Thoracic aorta (tissue), 2 donors: Measurements from ENCODE around the gene SLC5A11. TPM values are rescaled to one million over a fixed set of nuclear protein-coding genes. Genes with fewer than 3 reads are reported as not detected.

ENCODE experiments used
- ATAC-seq: fragments of 150-250 bp; one replicate; pipeline ENCODE4 v1.8.0; 2017; ENCODE audit warnings: low read depth; ENCODE audit not compliant: insufficient number of reproducible peaks, low FRiP score
- DNase-seq: peaks from one replicate; pipeline ENCODE4 v3.0.0-alpha.2; 2020; ENCODE audit warnings: low spot score
- H3K27ac ChIP-seq, 2 donors: fragments of 200-600 bp; sonication (generic); 1 replicate in 1 of 2; 2 replicates in 1 of 2; pipeline ENCODE4 v1.5.1; 2016; ENCODE audit warnings: mild to moderate bottlenecking in 2 of 2, moderate library complexity in 2 of 2
- H3K27me3 ChIP-seq: fragments of 200-600 bp; sonication (generic); replicated peaks from 2 replicates; pipeline ENCODE4 v1.6.0; 2016; ENCODE audit warnings: mild to moderate bottlenecking; ENCODE audit not compliant: insufficient read depth
- H3K36me3 ChIP-seq: fragments of 200-600 bp; sonication (generic); one replicate; pipeline ENCODE4 v1.5.1; 2016
- H3K4me1 ChIP-seq, 2 donors: fragments of 200-600 bp; sonication (generic); 1 replicate in 1 of 2; 2 replicates in 1 of 2; pipeline versions ENCODE4 v1.5.1 to v1.6.0; 2016; ENCODE audit warnings: low read depth in 2 of 2, mild to moderate bottlenecking in 1 of 2; ENCODE audit not compliant: control insufficient read depth in 1 of 2
- H3K4me3 ChIP-seq: fragments of 200-600 bp; sonication (generic); 2 replicates; pipeline ENCODE4 v1.5.1; 2016; ENCODE audit warnings: mild to moderate bottlenecking
- H3K9me3 ChIP-seq: fragments of 200-600 bp; sonication (generic); 2 replicates; pipeline ENCODE4 v1.5.1; 2016
- total RNA-seq, 2 donors: library from RNA; depleted of rRNA; stranded (reverse); fragments of >200 nt; gene quantifications; one replicate each; pipeline versions ENCODE4 v1.1.0 to v1.2.3, GENCODE V29; 2016
- TF ChIP-seq, protein P1 (sequence below): fragments of 200-600 bp; sonication (generic); IDR thresholded peaks from one replicate; pipeline ENCODE4 v1.5.1; 2019; ENCODE audit warnings: antibody characterized with exemption

SLC5A11 gene
- total RNA-seq, 2 donors from 2014 or later = 17.7 TPM; not detected in 1

DNA sequence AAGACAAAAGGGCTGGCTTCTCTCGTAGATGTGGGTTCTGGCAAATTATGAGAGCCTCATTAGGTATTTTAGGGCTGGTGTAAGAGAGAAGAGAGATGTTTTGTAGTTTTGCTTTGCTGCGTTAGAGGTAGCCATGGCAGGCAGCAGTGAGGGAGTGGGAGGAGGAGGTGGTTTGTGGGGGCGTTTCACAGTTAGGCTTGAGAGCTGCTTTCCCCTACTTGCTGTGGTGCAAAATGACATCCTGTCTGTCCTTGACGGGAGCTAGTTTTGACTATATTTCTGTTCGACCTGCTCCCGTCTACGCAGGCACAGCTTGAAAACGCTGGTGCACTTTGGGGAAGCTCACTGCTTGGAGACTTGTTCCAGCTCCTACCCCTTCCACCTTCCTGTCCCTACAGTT lies 75.5 kb downstream of the SLC5A11 start:
- Histone ChIP-seq H3K27ac (no peak overlapping the region), H3K27me3 (no peaks in the 10 kb centered on the region), H3K4me3 (no peak overlapping the region), H3K36me3 (peaks cover 44% of the 10 kb centered on the region), H3K9me3 (no peaks in the 10 kb centered on the region), H3K4me1 (no peaks in the 10 kb centered on the region)
- ATAC-seq (no peak), DNase-seq (no peak)
- TF ChIP-seq, protein P1, sequence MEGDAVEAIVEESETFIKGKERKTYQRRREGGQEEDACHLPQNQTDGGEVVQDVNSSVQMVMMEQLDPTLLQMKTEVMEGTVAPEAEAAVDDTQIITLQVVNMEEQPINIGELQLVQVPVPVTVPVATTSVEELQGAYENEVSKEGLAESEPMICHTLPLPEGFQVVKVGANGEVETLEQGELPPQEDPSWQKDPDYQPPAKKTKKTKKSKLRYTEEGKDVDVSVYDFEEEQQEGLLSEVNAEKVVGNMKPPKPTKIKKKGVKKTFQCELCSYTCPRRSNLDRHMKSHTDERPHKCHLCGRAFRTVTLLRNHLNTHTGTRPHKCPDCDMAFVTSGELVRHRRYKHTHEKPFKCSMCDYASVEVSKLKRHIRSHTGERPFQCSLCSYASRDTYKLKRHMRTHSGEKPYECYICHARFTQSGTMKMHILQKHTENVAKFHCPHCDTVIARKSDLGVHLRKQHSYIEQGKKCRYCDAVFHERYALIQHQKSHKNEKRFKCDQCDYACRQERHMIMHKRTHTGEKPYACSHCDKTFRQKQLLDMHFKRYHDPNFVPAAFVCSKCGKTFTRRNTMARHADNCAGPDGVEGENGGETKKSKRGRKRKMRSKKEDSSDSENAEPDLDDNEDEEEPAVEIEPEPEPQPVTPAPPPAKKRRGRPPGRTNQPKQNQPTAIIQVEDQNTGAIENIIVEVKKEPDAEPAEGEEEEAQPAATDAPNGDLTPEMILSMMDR = no peak

DNA sequence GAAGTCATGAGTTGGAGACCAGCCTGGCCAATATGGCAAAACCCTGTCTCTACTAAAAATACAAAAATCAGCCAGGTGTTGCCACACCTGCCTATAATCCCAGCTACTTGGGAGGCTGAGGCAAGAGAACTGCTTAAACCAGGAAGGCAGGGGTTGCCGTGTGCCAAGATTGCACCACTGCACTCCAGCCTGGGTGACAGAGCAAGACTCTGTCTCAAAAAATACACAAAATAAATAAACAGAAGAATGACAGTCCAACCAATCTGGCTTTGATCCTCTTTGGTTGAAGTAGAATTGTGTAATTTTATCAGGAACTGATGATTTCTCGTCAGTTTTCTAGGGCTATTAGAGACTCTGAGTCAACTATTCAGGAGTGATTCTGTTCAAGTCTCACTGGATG lies 79.4 kb downstream of the SLC5A11 start:
- Histone ChIP-seq H3K4me3 (no peak overlapping the region), H3K9me3 (no peaks in the 10 kb centered on the region), H3K27me3 (no peaks in the 10 kb centered on the region), H3K36me3 (peaks cover 37% of the 10 kb centered on the region), H3K27ac (no peak overlapping the region), H3K4me1 (no peaks in the 10 kb centered on the region)
- DNase-seq = no peak
- ATAC-seq = no peak
- TF ChIP-seq, protein P1 = no peak

DNA sequence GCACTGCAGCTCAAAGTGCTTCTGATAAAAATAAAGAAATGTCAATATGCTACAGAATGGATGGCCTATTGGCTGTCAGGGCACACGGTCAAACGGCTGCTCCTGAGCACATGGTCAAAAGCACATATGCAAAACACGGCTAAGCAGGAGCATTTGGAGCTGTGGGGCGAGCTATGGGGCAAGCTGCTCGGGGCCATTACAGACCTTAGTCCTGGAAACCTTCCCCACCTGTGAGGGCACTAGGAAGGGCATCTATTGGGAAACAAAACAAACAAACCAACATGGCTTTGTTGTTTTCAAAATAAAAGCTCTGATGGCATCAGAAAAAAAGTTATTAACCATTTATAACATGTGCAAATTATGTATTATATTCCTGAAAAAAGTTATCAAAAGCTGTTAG lies 83.6 kb downstream of the SLC5A11 start:
- Histone ChIP-seq H3K9me3 (no peaks in the 10 kb centered on the region), H3K4me1 (no peaks in the 10 kb centered on the region), H3K36me3 (peaks cover 50% of the 10 kb centered on the region), H3K27me3 (no peaks in the 10 kb centered on the region), H3K4me3 (no peak overlapping the region), H3K27ac (no peak overlapping the region)
- TF ChIP-seq, protein P1 = no peak
- ATAC-seq = no peak
- no peak for DNase-seq

DNA sequence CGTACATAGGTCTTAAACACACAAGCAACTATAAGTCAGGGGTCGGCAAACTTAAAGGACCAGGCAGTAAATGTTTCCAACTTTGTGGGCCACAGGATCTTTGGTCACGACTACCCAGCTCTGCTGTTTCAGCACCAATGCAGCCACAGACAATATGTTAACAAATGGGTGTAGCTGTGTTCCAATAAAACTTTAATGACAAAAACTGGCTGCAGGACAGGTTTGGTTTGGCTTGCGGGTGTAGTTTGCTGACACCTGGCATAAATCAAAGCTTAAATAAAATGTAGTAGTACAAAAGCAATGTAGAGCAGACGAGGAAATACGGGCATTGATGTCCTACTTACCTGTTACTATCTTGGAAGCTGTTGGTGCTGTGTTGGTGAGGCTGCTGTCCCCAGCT lies 84.7 kb downstream of the SLC5A11 start:
- Histone ChIP-seq H3K9me3 (no peaks in the 10 kb centered on the region), H3K27ac (no peak overlapping the region), H3K4me3 (no peak overlapping the region), H3K36me3 (peaks cover 53% of the 10 kb centered on the region), H3K4me1 (no peaks in the 10 kb centered on the region), H3K27me3 (no peaks in the 10 kb centered on the region)
- TF ChIP-seq, protein P1 = no peak
- no peak for ATAC-seq
- no peak for DNase-seq

DNA sequence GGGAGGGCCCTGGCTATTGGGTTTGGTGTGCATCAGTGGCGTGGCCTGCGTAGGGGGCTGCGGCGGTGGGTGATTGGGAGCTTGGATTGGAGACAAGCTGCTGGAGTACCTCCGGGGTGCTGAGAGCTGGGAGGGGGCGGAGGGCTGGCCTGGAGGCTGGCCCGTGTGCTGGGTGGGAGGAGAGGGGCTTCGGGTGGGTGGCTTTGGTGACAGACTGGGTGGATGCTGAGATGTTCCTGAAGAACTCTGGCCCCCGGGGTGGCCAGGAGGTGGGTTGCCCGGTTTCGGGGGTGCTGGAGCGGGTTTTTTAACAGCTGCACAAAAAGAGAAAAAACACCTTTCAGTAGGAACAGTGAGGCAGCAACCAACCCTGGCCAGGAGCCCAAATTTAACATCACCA lies 85.3 kb downstream of the SLC5A11 start:
- no peaks in the 10 kb centered on the region for H3K9me3 ChIP-seq
- ATAC-seq (no peak), DNase-seq (no peak)
- H3K4me1 ChIP-seq = no peaks in the 10 kb centered on the region
- H3K27me3 ChIP-seq = no peaks in the 10 kb centered on the region
- no peak overlapping the region for H3K4me3 ChIP-seq
- peaks cover 59% of the 10 kb centered on the region for H3K36me3 ChIP-seq
- H3K27ac ChIP-seq = no peak overlapping the region
- TF ChIP-seq, protein P1 = no peak
